Upper lobe of right lung (tissue), 1 donor: ENCODE results near the gene FAH. TPM values are rescaled to one million over a fixed set of nuclear protein-coding genes. Genes with fewer than 3 reads are reported as not detected.

ENCODE experiments used
- ATAC-seq: fragments of 200-7000 bp; cut with Tn5 transposase; one replicate; pipeline ENCODE4 v1.9.1; 2020; ENCODE audit warnings: mild to moderate bottlenecking, moderate library complexity
- DNase-seq: peaks from one replicate; pipeline ENCODE4 v3.0.0-alpha.2; 2020
- H3K27ac ChIP-seq: fragments of 200-600 bp; one replicate; pipeline ENCODE4 v1.8.0; 2022
- H3K27me3 ChIP-seq: fragments of 200-600 bp; one replicate; pipeline ENCODE4 v1.8.0; 2022; ENCODE audit warnings: mild to moderate bottlenecking
- H3K36me3 ChIP-seq: fragments of 200-600 bp; one replicate; pipeline ENCODE4 v1.8.0; 2022
- H3K4me1 ChIP-seq: fragments of 200-600 bp; one replicate; pipeline ENCODE4 v1.8.0; 2022
- H3K4me3 ChIP-seq: fragments of 200-600 bp; one replicate; pipeline ENCODE4 v1.8.0; 2022; ENCODE audit warnings: mild to moderate bottlenecking
- H3K9me3 ChIP-seq: fragments of 200-600 bp; one replicate; pipeline ENCODE4 v1.8.0; 2022
- intact Hi-C: fragments of 100-400 bp; cut with DNase I; formaldehyde crosslinking; loops from one replicate; pipeline ENCODE4 v1.11.0; 2022
- long read RNA-seq: library from polyadenylated mRNA; unstranded; transcript quantifications from one replicate; pipeline ENCODE4 v2.0.0, GENCODE V29; 2021
- total RNA-seq: library from RNA; stranded (reverse); fragmentation: NEBNext Ultra II Directional; extraction: Animal tissue kit (Norgen Biotek cat#: 25700); gene quantifications from one replicate; pipeline ENCODE4 v1.2.1, GENCODE V29; 2021
- TF ChIP-seq, protein P1 (sequence below): fragments of 200-600 bp; IDR thresholded peaks from one replicate; pipeline ENCODE4 v1.8.0; 2022; ENCODE audit warnings: antibody characterized with exemption
- donor health status: DM: no; HTN: yes; CAD: no; lungs with severe emphysema.

FAH gene
- total RNA-seq, result 31.7 TPM
- long read RNA-seq, transcript FAH-202 (15 exons, 2,152 nt), result major isoform, 19 of 40 reads
- long read RNA-seq, transcript FAH-213 (14 exons, 1,549 nt), result minor isoform, 14 of 40 reads
- long read RNA-seq, partial matches to known transcripts, result 3 of 40 reads
- long read RNA-seq, other reads (novel, unspliced or antisense), result 4 of 40 reads

DNA sequence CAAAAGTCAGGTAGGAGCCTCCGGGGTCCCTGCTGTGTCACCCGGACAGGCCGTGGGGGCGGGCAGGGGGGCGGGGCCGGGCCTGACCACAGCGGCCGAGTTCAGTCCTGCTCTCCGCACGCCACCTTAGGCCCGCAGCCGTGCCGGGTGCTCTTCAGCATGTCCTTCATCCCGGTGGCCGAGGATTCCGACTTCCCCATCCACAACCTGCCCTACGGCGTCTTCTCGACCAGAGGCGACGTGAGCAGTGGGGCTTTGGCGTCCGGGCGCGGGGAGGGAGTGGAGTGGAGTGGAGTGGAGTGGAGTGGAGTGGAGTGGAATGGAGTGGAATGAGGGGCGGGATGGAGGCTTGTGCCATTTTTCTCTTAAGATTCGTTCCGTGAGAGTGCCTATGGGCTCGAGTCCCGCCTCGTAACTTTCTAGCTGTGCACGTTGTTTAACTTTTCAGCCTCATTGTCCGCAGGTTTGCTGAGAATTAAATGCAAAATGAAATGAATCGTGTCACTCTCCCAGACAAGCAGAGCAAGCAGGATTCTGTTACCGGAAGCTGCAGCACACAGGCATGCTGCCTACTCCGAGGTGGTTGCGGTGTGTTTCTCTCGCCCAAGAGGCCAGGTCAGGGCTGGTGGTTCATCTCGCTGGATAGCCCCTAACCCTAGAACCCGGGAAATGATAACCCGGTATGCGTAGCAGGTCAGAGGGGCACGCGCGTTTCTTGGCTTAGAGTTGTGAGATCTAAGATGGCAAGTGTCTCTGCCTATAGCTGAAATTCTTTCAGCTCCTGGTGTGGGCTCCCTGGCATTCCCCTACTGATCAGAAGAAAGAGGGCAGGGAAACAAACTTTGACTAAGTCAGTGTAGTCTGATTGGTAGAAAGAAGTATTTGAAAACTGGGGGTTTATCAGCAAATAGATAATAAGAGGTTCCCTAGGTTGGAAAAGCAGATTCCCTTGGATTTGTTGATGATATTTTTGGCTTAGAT is at the start of gene FAH:
Gene FAH (plus strand): TSS at position 104 of the 981 bp plus-strand sequence. CDS start 56 bp downstream, at position 160.
- Histone ChIP-seq H3K36me3 (no peaks in the 10 kb centered on the region), H3K9me3 (no peaks in the 10 kb centered on the region), H3K27ac (peak within 1 kb of the TSS; percentile 78), H3K27me3 (no peaks in the 10 kb centered on the region), H3K4me1 (peaks cover 26% of the 10 kb centered on the region), H3K4me3 (peak within 1 kb of the TSS; percentile 67)
- ATAC-seq, result peak; percentile 80
- intact Hi-C loops, result no loop called here
- TF ChIP-seq, protein P1, sequence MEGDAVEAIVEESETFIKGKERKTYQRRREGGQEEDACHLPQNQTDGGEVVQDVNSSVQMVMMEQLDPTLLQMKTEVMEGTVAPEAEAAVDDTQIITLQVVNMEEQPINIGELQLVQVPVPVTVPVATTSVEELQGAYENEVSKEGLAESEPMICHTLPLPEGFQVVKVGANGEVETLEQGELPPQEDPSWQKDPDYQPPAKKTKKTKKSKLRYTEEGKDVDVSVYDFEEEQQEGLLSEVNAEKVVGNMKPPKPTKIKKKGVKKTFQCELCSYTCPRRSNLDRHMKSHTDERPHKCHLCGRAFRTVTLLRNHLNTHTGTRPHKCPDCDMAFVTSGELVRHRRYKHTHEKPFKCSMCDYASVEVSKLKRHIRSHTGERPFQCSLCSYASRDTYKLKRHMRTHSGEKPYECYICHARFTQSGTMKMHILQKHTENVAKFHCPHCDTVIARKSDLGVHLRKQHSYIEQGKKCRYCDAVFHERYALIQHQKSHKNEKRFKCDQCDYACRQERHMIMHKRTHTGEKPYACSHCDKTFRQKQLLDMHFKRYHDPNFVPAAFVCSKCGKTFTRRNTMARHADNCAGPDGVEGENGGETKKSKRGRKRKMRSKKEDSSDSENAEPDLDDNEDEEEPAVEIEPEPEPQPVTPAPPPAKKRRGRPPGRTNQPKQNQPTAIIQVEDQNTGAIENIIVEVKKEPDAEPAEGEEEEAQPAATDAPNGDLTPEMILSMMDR, result no peak
- no peak for DNase-seq

DNA sequence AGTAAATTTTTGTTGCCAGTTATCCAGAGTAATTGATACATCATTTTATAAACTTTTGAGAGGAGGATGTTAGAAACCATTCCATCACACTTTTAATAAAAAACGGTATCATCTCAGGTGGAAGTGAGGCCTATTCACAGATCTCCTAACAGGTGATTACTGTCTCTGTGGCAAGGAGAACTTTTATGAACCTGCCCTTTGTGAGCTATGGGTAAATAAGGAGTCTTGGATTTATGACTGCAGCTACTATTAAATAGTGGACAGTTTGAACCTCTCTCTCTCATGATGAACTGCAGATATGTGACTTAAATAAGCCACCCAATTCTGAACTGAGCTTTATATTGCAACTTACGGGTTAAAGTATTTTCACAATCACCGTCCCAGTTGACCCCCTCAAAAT is 47.6 kb upstream of the FAH start:
- Histone ChIP-seq H3K4me3 (no peak overlapping the region), H3K27ac (no peak overlapping the region), H3K4me1 (no peaks in the 10 kb centered on the region), H3K27me3 (no peaks in the 10 kb centered on the region), H3K36me3 (no peaks in the 10 kb centered on the region), H3K9me3 (no peaks in the 10 kb centered on the region)
- TF ChIP-seq, protein P1, result no peak
- ATAC-seq (no peak), DNase-seq (no peak)
- intact Hi-C loops, result no loop called here

DNA sequence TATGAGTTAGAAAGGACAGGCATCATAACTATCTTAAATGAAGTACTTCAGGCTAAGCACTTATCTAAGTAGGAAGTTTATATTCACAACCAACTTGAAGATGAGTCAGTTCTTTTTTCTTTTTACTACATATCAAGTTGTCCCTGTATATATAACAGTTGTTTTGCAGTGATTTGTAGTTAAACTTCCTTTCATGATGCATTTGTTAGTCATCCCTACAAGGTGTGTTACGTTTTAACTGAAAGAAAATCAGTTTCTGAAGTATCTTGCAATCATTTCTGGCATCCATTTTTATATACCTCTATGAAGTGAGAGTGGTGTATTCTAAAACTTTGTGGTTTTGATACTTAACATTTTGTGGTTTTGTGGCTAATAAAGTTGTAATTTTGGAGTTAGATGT is 47.2 kb upstream of the FAH start:
- Histone ChIP-seq H3K27me3 (no peaks in the 10 kb centered on the region), H3K4me1 (no peaks in the 10 kb centered on the region), H3K9me3 (no peaks in the 10 kb centered on the region), H3K36me3 (no peaks in the 10 kb centered on the region), H3K4me3 (no peak overlapping the region), H3K27ac (no peak overlapping the region)
- intact Hi-C loops, result no loop called here
- TF ChIP-seq, protein P1, result no peak
- ATAC-seq (no peak), DNase-seq (no peak)

DNA sequence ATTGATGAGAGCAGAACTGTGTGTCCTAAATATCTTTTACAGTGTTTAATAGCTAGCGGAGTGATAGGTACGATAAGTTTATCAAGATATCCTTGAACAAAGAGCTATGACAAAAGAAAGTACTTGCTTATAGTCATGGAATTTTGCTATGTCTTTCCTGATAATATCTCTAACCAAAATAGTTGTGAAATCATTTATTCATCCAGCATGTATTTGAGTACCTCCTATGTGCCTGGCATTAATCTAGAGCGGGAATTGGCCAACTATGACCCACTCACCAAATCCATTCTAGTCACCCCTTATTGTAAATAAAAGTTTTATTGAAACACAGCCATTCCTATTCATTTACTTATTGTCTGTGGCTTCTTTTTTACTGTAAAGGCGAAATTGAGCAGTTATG is 46.7 kb upstream of the FAH start:
- Histone ChIP-seq H3K36me3 (no peaks in the 10 kb centered on the region), H3K4me1 (no peaks in the 10 kb centered on the region), H3K9me3 (no peaks in the 10 kb centered on the region), H3K27me3 (no peaks in the 10 kb centered on the region), H3K27ac (no peak overlapping the region), H3K4me3 (no peak overlapping the region)
- TF ChIP-seq, protein P1, result no peak
- DNase-seq, result no peak
- intact Hi-C loops, result no loop called here
- ATAC-seq, result no peak

- DNase-seq, result no peak
- intact Hi-C loops, result no loop called here
- no peak overlapping the region for H3K4me3 ChIP-seq
- H3K27ac ChIP-seq, result no peak overlapping the region
- TF ChIP-seq, protein P1, result no peak
- H3K9me3 ChIP-seq, result no peaks in the 10 kb centered on the region
- no peaks in the 10 kb centered on the region for H3K4me1 ChIP-seq
- H3K36me3 ChIP-seq, result no peaks in the 10 kb centered on the region
- ATAC-seq, result no peak
- H3K27me3 ChIP-seq, result no peaks in the 10 kb centered on the region
These were observed 45.6 kb upstream of the FAH start for GRCh38 chr15:80107204-80107603.
